Fibroblast of mammary gland (primary cell): ENCODE data around the gene ATP5MK.

Experiments
- DNase-seq: peaks from one replicate; pipeline ENCODE4 v3.0.0-alpha.2; 2010; ENCODE audit warnings: low read depth
- H3K4me3 ChIP-seq: 2 replicates; pipeline ENCODE4 v1.5.1; 2011; ENCODE audit warnings: low read depth, mild to moderate bottlenecking, low read length, moderate library complexity; ENCODE audit not compliant: control insufficient read depth
- TF ChIP-seq, protein P1 (sequence below): conservative IDR thresholded peaks from 2 replicates; pipeline ENCODE4 v1.5.1; 2011; ENCODE audit warnings: low read depth, low read length, inconsistent platforms; ENCODE audit not compliant: control insufficient read depth, insufficient read depth

The ATP5MK gene

DNA sequence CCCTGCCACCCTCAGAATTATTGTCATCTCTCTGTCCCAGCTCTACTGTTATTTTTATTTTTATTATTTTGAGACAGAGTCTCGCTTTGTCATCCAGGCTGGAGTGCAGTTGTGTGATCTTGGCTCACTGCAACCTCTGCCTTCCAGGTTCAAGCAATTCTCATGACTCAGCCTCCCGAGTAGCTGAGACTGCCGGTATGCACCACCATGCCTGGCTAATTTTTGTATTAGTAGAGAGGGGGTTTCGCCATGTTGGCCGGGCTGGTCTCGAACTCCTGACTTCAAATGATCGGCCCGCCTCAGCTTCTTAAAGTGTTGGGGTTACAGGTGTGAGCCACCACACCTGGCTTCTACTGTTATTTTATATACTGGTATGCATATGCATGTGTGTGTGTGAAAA is 44.9 kb upstream of the ATP5MK start:
- no peak overlapping the region for H3K4me3 ChIP-seq
- TF ChIP-seq, protein P1, sequence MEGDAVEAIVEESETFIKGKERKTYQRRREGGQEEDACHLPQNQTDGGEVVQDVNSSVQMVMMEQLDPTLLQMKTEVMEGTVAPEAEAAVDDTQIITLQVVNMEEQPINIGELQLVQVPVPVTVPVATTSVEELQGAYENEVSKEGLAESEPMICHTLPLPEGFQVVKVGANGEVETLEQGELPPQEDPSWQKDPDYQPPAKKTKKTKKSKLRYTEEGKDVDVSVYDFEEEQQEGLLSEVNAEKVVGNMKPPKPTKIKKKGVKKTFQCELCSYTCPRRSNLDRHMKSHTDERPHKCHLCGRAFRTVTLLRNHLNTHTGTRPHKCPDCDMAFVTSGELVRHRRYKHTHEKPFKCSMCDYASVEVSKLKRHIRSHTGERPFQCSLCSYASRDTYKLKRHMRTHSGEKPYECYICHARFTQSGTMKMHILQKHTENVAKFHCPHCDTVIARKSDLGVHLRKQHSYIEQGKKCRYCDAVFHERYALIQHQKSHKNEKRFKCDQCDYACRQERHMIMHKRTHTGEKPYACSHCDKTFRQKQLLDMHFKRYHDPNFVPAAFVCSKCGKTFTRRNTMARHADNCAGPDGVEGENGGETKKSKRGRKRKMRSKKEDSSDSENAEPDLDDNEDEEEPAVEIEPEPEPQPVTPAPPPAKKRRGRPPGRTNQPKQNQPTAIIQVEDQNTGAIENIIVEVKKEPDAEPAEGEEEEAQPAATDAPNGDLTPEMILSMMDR, result no peak
- DNase-seq, result peak; percentile 45

DNA sequence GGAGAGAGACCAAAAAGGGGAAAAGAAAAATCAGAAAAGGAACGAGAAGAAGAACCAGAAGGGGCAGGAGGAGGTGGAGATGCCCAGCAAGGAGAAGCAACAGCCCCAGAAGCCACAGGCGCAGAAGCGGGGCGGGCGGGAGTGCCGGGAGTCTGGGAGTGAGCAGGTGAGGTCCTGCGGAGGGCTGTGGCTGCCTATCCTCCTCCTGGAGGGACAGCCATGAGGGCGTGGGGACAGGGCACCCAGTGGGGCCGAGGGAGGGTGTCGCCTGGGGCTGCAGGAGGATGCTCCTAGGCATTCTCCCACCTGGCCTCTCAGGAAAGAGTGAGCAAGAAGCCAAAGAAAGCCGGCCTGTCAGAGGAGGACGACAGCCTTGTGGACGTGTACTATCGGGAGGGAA is 44.1 kb upstream of the ATP5MK start:
- TF ChIP-seq, protein P1, result no peak
- DNase-seq, result no peak
- no peak overlapping the region for H3K4me3 ChIP-seq

DNA sequence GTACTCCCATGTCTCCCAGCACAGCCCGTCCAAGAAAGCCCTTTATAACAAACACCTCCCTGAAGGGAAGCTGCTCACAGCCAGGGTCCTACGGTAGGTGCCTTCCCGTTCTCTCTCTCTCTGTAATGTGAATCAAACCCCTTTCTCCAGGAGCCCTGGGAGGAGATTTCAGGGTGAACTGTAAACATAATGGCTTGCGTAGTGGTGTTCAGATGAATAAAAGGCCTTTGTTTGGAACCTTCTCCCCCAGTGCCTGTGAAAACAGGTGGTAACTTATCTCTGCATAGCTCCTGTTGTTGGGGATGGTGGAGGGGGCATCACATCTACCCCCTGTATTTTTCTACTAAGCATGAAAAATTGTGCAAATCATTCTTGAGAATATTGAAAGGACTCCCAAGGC is 43.5 kb upstream of the ATP5MK start:
- TF ChIP-seq, protein P1, result no peak
- no peak for DNase-seq
- H3K4me3 ChIP-seq, result no peak overlapping the region

DNA sequence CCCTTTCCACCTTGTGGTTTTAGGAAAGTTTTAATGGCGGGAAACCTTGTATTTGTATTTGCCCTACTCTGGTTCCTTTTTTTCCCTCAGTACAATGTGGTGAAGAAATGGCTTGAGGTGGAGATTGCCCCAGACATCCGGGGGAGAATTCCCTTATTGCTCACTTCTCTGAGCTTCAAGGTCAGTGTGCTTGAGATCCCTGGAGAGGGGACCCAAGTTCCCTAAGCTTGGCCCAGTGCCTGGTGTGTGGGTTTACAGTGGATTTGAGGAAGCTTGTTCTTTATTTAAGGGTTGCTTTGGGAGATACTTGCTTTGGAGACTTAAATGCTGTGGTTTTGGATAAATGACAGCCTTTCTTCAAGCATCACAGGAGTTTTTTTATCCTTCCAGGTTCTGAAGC is 37.6 kb upstream of the ATP5MK start:
- H3K4me3 ChIP-seq, result no peak overlapping the region
- peak; percentile 82 for DNase-seq
- TF ChIP-seq, protein P1, result no peak

DNA sequence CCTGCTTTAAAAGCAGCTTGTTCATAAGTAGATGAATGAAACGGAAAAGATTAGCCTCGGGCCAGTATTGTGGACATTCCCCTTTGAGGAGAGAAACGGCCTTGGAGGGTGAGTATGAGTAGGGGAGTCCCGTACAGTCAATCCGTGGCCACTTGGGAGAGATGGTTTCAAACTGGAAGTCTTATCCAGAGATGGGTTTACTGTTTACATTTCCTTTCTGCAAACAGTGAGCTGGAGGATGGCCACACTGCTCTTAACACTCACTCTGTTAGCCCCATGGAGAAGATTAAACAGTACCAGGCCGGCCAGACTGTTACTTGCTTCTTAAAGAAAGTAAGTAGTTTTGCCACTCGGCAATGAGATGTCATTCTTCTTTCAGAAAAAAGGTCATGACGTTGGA is 35.6 kb upstream of the ATP5MK start:
- H3K4me3 ChIP-seq, result no peak overlapping the region
- DNase-seq, result no peak
- TF ChIP-seq, protein P1, result no peak

DNA sequence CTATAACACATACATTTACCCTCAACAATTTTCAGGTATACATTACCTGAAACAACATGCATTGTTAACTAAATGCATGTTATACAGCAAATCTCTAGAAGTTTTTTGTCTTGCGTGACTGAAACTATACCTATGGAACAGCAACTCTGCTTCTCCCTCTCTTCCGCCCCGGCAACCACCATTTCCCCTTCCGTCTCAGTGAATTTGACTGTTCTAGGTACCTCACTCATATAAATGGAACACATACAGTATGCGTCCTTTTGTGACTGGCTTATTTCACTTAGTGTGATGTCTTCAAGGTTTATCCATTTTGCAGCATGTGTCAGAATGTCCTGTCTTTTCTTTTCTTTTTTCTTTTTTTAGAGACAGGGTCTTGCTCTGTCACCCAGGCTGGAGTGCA is 33.4 kb upstream of the ATP5MK start:
- TF ChIP-seq, protein P1, result no peak
- DNase-seq, result no peak
- H3K4me3 ChIP-seq, result no peak overlapping the region

DNA sequence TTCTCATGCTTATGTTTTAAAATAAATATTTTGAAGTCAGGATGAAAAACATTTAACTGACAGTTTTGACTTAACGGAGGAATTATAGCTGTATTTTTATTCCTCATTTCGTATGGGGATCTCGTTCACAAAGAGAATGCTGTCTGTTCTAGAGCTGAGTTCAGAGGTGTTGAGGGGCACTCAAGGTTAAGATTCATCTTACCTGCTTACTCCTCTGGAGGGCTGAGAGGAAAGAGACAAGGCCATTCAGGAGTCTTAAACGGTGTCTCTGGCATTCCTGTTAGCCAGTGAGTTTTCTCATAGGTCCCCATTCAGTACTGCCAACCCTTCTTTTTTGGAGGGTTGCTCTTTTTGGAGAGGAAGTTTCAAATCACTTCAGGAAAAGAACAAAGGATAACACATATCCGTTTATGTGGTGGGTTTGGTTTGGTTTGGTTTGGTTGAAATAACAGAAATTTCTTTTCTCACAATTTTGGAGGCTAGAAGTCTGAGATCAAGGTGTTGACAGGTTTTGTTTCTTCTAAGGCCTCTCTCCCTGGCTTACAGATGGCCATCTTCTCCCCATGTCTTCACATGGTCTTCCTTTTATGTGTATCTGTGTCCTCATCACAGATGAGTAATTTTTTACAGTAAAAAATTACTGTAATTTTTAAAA is 32.8 kb upstream of the ATP5MK start:
- H3K4me3 ChIP-seq, result no peak overlapping the region
- TF ChIP-seq, protein P1, result no peak
- no peak for DNase-seq
